MV-4-11 (cell line): Measurements from ENCODE around the gene C3orf70.

Source experiments
- DNase-seq: peaks from one replicate; lab custom pipeline; 2025; lab: John Stamatoyannopoulos, UW

The C3orf70 gene

GRCh38 chr3:185087419-185087818, 65.4 kb downstream of the C3orf70 start:
- no peak for DNase-seq

GRCh38 chr3:185084901-185085300, 68.0 kb downstream of the C3orf70 start:
- no peak for DNase-seq

GRCh38 chr3:185084402-185084801, 68.5 kb downstream of the C3orf70 start:
- no peak for DNase-seq

- DNase-seq, result no peak
Measured at GRCh38 chr3:185082829-185083228, 70.0 kb downstream of the C3orf70 start.

GRCh38 chr3:185082149-185082548, 70.7 kb downstream of the C3orf70 start:
- DNase-seq, result no peak

- no peak for DNase-seq
Measured at GRCh38 chr3:185081521-185081920, 71.3 kb downstream of the C3orf70 start.

- DNase-seq, result no peak
Measured at GRCh38 chr3:185079625-185080024, 73.2 kb downstream of the C3orf70 start.

GRCh38 chr3:185076219-185076618, 76.6 kb downstream of the C3orf70 start:
- DNase-seq, result no peak

GRCh38 chr3:185075547-185075946, 77.3 kb downstream of the C3orf70 start:
- no peak for DNase-seq

- no peak for DNase-seq
Measured at GRCh38 chr3:185071287-185071800, 81.5 kb downstream of the C3orf70 start.

- DNase-seq, result no peak
Measured at GRCh38 chr3:185070491-185071286, 82.2 kb downstream of the C3orf70 start.

- no peak for DNase-seq
Measured at GRCh38 chr3:185069037-185070030, 83.5 kb downstream of the C3orf70 start.

GRCh38 chr3:185067173-185067572, 85.7 kb downstream of the C3orf70 start:
- DNase-seq, result no peak

- DNase-seq, result no peak
Measured at GRCh38 chr3:185066251-185066650, 86.6 kb downstream of the C3orf70 start.

- DNase-seq, result no peak
Measured at GRCh38 chr3:185065059-185065458, 87.8 kb downstream of the C3orf70 start.

GRCh38 chr3:185063431-185063830, 89.4 kb downstream of the C3orf70 start:
- no peak for DNase-seq

- DNase-seq, result no peak
Measured at GRCh38 chr3:185062191-185062590, 90.7 kb downstream of the C3orf70 start.

- no peak for DNase-seq
Measured at GRCh38 chr3:185060655-185061054, 92.2 kb downstream of the C3orf70 start.

GRCh38 chr3:185059766-185060165, 93.1 kb downstream of the C3orf70 start:
- DNase-seq, result peak; percentile 67

- DNase-seq, result no peak
Measured at GRCh38 chr3:185058796-185059195, 94.1 kb downstream of the C3orf70 start.

GRCh38 chr3:185057829-185058228, 95.0 kb downstream of the C3orf70 start:
- no peak for DNase-seq

- peak; percentile 16 for DNase-seq
Measured at GRCh38 chr3:185056908-185057307, 96.0 kb downstream of the C3orf70 start.

- no peak for DNase-seq
Measured at GRCh38 chr3:185052631-185053030, 100.2 kb downstream of the C3orf70 start.
